Muscle of back (tissue), 11 donors: ENCODE measurements around the gene DACT1. TPM values are rescaled to one million over a fixed set of nuclear protein-coding genes. Genes with fewer than 3 reads are reported as not detected.

Experiments used
- DNase-seq, 3 donors: peaks; one replicate each; pipeline versions ENCODE4 v3.0.0 to v3.0.0-alpha.2; 2013
- polyA plus RNA-seq, 10 donors: library from polyadenylated mRNA; unstranded; fragments of 120-200 nt; gene quantifications; one replicate each; pipeline ENCODE4 v1.2.1, GENCODE V29; 2013; ENCODE audit not compliant: insufficient read length in 10 of 10

DACT1 gene
- polyA plus RNA-seq, 10 donors: 22.0 to 37.0 (median 29.7) TPM

- no peak for DNase-seq
Observed at GRCh38 chr14:58665773-58666500, 28.2 kb downstream of the DACT1 start.

- DNase-seq: no peak
Observed at GRCh38 chr14:58666737-58667136, 29.0 kb downstream of the DACT1 start.

GRCh38 chr14:58667900-58668299, 30.1 kb downstream of the DACT1 start:
- DNase-seq: no peak

GRCh38 chr14:58668848-58669480, 31.2 kb downstream of the DACT1 start:
- DNase-seq: no peak

- DNase-seq: no peak
Observed at GRCh38 chr14:58669556-58670200, 31.9 kb downstream of the DACT1 start.

- peak in 1 of 3 donors; percentile 40 for DNase-seq
Observed at GRCh38 chr14:58671024-58671423, 33.3 kb downstream of the DACT1 start.

GRCh38 chr14:58671436-58671835, 33.7 kb downstream of the DACT1 start:
- DNase-seq: no peak

GRCh38 chr14:58673722-58674121, 36.0 kb downstream of the DACT1 start:
- DNase-seq: no peak

- DNase-seq: no peak
Observed at GRCh38 chr14:58677001-58677400, 39.2 kb downstream of the DACT1 start.

- DNase-seq: no peak
Observed at GRCh38 chr14:58677517-58677916, 39.8 kb downstream of the DACT1 start.

- no peak for DNase-seq
Observed at GRCh38 chr14:58677996-58678395, 40.2 kb downstream of the DACT1 start.

- DNase-seq: no peak
Observed at GRCh38 chr14:58680698-58681097, 42.9 kb downstream of the DACT1 start.

GRCh38 chr14:58687232-58687795, 49.6 kb downstream of the DACT1 start:
- no peak for DNase-seq

GRCh38 chr14:58690801-58691516, 53.2 kb downstream of the DACT1 start:
- no peak for DNase-seq

- no peak for DNase-seq
Observed at GRCh38 chr14:58693048-58693447, 55.3 kb downstream of the DACT1 start.

- no peak for DNase-seq
Observed at GRCh38 chr14:58695514-58695913, 57.8 kb downstream of the DACT1 start.

GRCh38 chr14:58697266-58697929, 59.6 kb downstream of the DACT1 start:
- no peak for DNase-seq
